RWPE1 (cell line): ENCODE results near the gene ZNF836.

Experiments
- CTCF ChIA-PET: fragments of 350-600 bp; sonication (Branson Sonifier 250); formaldehyde crosslinking; extraction: SDS; loops from one replicate; lab custom pipeline; 2021; lab: Yijun Ruan, JAX
- POLR2A ChIA-PET: fragments of 400-600 bp; formaldehyde crosslinking; extraction: SDS; loops from one replicate; lab custom pipeline; 2020; ENCODE audit warnings: antibody characterized with exemption; ENCODE audit not compliant: low non-redundant PET; lab: Yijun Ruan, JAX
- DNase-seq: peaks from one replicate; pipeline ENCODE4 v3.0.0; 2012; ENCODE audit warnings: low spot score
- H3K27ac ChIP-seq: fragments of 450-650 bp; 2 replicates; pipeline ENCODE4 v1.5.1; 2017
- TF ChIP-seq, protein P1 (sequence below): fragments of 450-650 bp; conservative IDR thresholded peaks from 2 replicates; pipeline ENCODE4 v1.5.1; 2017; ENCODE audit warnings: low read depth, mild to moderate bottlenecking

Gene ZNF836

DNA sequence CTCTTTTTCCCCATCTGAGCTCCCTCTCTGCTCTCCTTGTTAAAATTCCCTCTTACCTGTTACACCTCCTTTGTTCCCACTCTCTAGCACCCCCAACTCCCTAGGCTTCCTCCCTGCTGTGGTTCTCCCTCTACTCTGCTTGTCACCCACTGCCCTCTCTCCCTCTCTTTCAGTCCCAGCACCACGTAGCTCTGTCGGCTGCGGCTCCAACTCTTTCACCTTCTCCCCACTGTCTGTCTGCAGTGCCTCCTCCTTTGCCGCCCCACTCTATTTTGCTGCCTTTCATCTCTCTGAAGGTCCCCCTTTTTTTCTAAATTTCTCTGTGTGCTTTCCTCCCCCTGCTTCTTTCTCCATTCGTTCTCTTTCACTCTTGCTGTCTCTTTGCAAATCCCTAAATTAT, 1.1 kb downstream of the ZNF836 start:
- POLR2A ChIA-PET, result no interaction called here
- no peak for DNase-seq
- peak overlapping the region; percentile 83 for H3K27ac ChIP-seq
- CTCF ChIA-PET, result no interaction called here
- TF ChIP-seq, protein P1, sequence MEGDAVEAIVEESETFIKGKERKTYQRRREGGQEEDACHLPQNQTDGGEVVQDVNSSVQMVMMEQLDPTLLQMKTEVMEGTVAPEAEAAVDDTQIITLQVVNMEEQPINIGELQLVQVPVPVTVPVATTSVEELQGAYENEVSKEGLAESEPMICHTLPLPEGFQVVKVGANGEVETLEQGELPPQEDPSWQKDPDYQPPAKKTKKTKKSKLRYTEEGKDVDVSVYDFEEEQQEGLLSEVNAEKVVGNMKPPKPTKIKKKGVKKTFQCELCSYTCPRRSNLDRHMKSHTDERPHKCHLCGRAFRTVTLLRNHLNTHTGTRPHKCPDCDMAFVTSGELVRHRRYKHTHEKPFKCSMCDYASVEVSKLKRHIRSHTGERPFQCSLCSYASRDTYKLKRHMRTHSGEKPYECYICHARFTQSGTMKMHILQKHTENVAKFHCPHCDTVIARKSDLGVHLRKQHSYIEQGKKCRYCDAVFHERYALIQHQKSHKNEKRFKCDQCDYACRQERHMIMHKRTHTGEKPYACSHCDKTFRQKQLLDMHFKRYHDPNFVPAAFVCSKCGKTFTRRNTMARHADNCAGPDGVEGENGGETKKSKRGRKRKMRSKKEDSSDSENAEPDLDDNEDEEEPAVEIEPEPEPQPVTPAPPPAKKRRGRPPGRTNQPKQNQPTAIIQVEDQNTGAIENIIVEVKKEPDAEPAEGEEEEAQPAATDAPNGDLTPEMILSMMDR, result no peak

DNA sequence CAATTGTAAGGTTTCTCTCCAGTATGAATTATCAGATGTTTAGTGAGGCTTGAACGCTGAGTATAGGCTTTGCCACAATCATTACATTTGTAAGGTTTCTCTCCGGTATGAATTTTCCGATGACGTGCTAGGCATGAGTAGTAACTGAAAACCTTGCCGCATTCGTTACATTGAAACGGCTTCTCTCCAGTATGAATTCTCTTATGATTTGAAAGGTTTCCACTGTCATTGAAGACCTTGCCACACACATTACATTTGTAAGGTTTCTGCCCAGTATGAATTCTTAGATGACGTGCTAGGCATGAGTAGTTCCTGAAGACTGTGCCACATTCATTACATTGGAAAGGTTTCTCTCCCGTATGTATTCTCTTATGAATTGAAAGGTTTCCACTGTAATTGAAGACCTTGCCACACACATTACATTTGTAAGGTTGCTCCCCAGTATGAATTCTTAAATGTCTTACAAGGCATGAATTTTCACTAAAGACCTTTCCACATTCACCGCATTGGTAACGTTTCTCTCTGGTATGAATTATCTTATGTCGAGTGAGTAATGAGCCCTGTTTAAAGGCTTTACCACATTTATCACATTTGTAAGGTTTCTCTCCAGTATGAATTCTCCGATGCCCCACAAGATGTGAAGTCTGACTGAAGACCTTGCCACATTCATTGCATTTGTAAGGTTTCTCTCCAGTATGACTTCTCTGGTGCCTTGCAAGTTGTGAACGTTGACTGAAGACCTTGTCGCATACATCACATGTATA, 15.6 kb downstream of the ZNF836 start:
- TF ChIP-seq, protein P1, result no peak
- CTCF ChIA-PET, result no interaction called here
- POLR2A ChIA-PET, result no interaction called here
- H3K27ac ChIP-seq, result no peak overlapping the region
- DNase-seq, result no peak

DNA sequence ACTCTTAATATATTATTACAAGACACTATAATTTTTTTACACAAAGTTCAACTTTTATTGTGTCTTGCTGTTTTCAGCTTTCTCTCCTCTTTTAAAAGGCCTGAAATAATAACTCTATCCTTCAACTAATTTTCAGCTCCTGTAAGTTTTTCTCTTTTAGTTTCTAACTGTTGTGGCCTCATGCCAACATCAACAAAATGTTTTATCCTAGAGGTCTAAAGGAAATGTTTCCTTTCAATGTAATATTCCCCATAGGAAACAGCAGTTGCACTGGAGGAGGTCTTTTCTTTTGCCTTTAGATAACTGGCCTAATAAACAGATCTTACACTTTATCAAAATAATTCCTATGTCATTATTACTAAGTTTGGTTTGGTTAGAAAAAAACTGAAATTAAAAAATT, 23.2 kb downstream of the ZNF836 start:
- TF ChIP-seq, protein P1, result no peak
- H3K27ac ChIP-seq, result no peak overlapping the region
- CTCF ChIA-PET, result interaction anchor here (0.6 kb wide), 1 partner anchor 302 kb away, joined by 3 read pairs; no protein-coding TSS in a partner anchor
- no peak for DNase-seq
- POLR2A ChIA-PET, result no interaction called here

DNA sequence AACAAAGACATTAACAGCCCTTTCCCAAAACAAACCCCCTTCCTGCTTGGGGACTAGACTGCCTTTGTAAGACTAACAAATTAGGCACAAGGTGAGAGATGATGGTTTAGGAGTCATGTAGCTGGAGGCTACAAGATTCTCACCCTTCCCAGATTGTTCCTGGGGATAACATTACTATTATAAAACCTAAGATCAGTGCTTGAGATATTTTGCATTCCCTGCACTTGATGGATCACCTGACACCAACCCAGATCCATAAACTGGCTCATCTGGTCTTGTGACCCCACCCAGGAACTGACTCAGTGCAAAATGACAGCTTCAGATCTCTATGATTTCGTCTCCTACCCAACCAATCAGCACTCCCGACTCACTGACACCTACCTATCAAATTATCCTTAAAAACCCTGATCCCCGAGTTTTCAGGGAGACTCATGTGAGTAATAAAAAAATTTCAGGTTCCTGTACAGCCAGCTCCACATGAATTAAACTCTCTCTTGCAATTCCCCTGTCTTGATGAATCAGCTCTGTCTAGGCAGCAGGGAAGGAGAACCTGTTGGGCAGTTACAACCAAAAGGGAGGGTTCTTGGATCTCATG, 29.3 kb downstream of the ZNF836 start:
- TF ChIP-seq, protein P1, result no peak
- H3K27ac ChIP-seq, result no peak overlapping the region
- CTCF ChIA-PET, result no interaction called here
- peak; percentile 30 for DNase-seq
- POLR2A ChIA-PET, result interaction anchor here (0.6 to 1.4 kb wide), 2 partner anchors 47 to 430 kb away, joined by 3 to 6 read pairs; partner anchors contain the start of gene PPP2R1A

DNA sequence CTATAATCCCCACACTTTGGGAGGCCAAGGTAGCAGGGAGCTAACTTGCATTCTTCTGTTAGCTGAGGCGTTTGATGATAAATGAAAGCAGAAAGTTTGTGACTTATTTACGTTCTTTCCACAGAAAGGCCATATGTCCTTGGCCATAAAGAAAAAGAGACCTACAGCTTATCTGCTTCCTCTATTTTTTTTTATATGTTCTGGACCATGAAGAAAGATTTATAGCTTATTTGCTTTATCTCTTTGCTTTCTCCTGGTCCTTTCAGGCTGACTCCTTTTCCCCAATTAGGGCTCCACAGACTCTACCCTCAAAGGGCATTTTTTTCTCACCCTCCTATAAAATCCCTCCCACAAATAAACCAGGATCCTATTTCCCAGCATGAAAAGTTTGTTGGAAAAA, 30.2 kb downstream of the ZNF836 start:
- POLR2A ChIA-PET, result no interaction called here
- CTCF ChIA-PET, result interaction anchor here (0.7 kb wide), 1 partner anchor 480 kb away, joined by 3 read pairs; no protein-coding TSS in a partner anchor
- no peak for DNase-seq
- H3K27ac ChIP-seq, result no peak overlapping the region
- TF ChIP-seq, protein P1, result no peak

DNA sequence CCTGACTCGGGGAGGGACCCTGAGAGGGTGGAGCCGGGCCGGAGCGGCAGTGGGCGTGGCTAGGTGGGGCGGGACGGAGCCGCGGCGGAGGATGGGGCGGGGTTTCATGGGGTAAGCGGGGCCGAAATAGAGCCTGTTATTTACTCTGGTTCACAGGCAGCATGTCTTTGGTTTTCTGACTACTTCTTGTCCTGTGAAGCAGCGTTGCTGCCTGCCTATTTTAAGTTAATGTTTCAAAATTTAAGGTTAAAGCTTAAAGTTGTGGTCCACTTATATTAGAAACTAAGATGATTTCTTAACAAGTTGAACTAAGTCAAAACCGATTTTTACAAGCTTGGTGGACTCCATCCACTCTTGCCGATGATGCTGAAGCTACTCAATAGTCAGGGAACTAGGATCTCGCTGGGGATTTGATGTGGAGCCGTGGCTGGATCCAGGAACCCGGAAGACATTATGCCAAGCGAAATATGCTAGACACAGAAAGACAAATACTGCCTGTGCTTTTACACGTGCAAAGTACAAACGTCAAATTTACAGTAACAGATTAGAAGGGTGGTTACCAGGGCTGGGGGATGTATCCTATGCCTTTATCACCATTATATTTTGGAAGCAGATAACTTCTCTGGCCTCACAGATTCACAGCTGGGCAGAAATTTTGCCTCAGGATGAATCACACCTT, 31.2 kb downstream of the ZNF836 start:
- ChIA-PET CTCF (interaction anchor here (0.5 to 1.1 kb wide), 6 partner anchors 17 to 570 kb away, joined by 3 to 7 read pairs (median 4); no protein-coding TSS in a partner anchor), POLR2A (no interaction called here)
- TF ChIP-seq, protein P1, result no peak
- H3K27ac ChIP-seq, result peak overlapping the region; percentile 93
- peak; percentile 98 for DNase-seq
